NB4 (cell line): Measurements from ENCODE around the gene ZNF207.

Experiments used
- CTCF ChIP-seq: IDR thresholded peaks from one replicate; pipeline ENCODE4 v1.5.1; 2012; ENCODE audit warnings: low read depth, low read length
- MAX ChIP-seq: IDR thresholded peaks from 2 replicates; pipeline ENCODE4 v1.6.1; 2011; ENCODE audit warnings: low read depth, low read length
- MYC ChIP-seq: IDR thresholded peaks from 2 replicates; pipeline ENCODE4 v1.6.1; 2011; ENCODE audit warnings: low read depth, low read length
- POLR2A ChIP-seq: IDR thresholded peaks from 2 replicates; pipeline ENCODE4 v1.6.1; 2011; ENCODE audit warnings: mild to moderate bottlenecking; ENCODE audit not compliant: insufficient read length; ENCODE audit errors: extremely low read depth

GRCh38 chr17:32385971-32386370, 36.0 kb downstream of the ZNF207 start:
- TF ChIP-seq CTCF, result no peak
- no peak for TF ChIP-seq POLR2A
- no peak for TF ChIP-seq MAX
- no peak for TF ChIP-seq MYC
